WTC11 (cell line): ENCODE results near the gene SPTY2D1. TPM values are rescaled to one million over a fixed set of nuclear protein-coding genes. Genes with fewer than 3 reads are reported as not detected.

ENCODE experiments used
- ATAC-seq: fragments of 200-7000 bp; cut with Tn5 transposase; 2 replicates; pipeline ENCODE4 v1.10.0; 2021; ENCODE audit warnings: mild to moderate bottlenecking, moderate library complexity
- CTCF ChIA-PET: fragments of 300-600 bp; sonication (Branson Sonifier 250); formaldehyde crosslinking; loops from one replicate; lab custom pipeline; 2021; ENCODE audit warnings: antibody characterized with exemption; lab: Charles Lee
- POLR2A ChIA-PET: fragments of 350-600 bp; sonication (Branson Sonifier 250); formaldehyde crosslinking; loops from one replicate; lab custom pipeline; 2021; ENCODE audit warnings: antibody characterized with exemption; lab: Charles Lee
- DNase-seq: peaks from one replicate; pipeline ENCODE4 v3.0.0; 2021; ENCODE audit warnings: low spot score
- H3K27ac Mint-ChIP-seq: 2 replicates; pipeline ENCODE4 v1.8.0; 2021; ENCODE audit warnings: mixed read lengths
- H3K27me3 Mint-ChIP-seq: 2 replicates; pipeline ENCODE4 v1.8.0; 2021; ENCODE audit warnings: low read depth, mild to moderate bottlenecking, moderate library complexity, mixed read lengths
- H3K36me3 Mint-ChIP-seq: 2 replicates; pipeline ENCODE4 v1.8.0; 2021; ENCODE audit warnings: mixed read lengths
- H3K4me1 Mint-ChIP-seq: 2 replicates; pipeline ENCODE4 v1.8.0; 2022; ENCODE audit warnings: mixed read lengths
- H3K4me3 Mint-ChIP-seq: 2 replicates; pipeline ENCODE4 v1.8.0; 2021; ENCODE audit warnings: mild to moderate bottlenecking, moderate library complexity, mixed read lengths
- H3K9me3 Mint-ChIP-seq: 2 replicates; pipeline ENCODE4 v1.8.0; 2021; ENCODE audit warnings: mixed read lengths
- ARID4B ChIP-seq: sonication (generic); formaldehyde crosslinking; IDR thresholded peaks from 2 replicates; pipeline ENCODE4 v1.8.0; 2023; ENCODE audit warnings: missing genetic modification reagents, mild to moderate bottlenecking, borderline replicate concordance
- ATF2 ChIP-seq: sonication (generic); formaldehyde crosslinking; IDR thresholded peaks from 2 replicates; pipeline ENCODE4 v1.8.1; 2022; ENCODE audit warnings: low read depth, missing genetic modification reagents, borderline replicate concordance
- CREB1 ChIP-seq: sonication (generic); formaldehyde crosslinking; IDR thresholded peaks from 2 replicates; pipeline ENCODE4 v1.8.0; 2023; ENCODE audit warnings: mild to moderate bottlenecking, missing genetic modification reagents
- FOXJ3 ChIP-seq: sonication (generic); formaldehyde crosslinking; IDR thresholded peaks from 2 replicates; pipeline ENCODE4 v1.9.0; 2021; ENCODE audit warnings: missing genetic modification reagents, mild to moderate bottlenecking, borderline replicate concordance
- GRHL2 ChIP-seq: fragments of 250-450 bp; sonication (Bioruptor Pico); IDR thresholded peaks from 2 replicates; pipeline ENCODE4 v1.8.0; 2022; ENCODE audit warnings: mild to moderate bottlenecking, moderate library complexity; ENCODE audit not compliant: insufficient replicate concordance, severe bottlenecking
- KAT7 ChIP-seq: sonication (generic); formaldehyde crosslinking; IDR thresholded peaks from 2 replicates; pipeline ENCODE4 v1.8.1; 2023; ENCODE audit warnings: missing genetic modification reagents, mild to moderate bottlenecking, borderline replicate concordance
- MAX ChIP-seq: sonication (generic); formaldehyde crosslinking; IDR thresholded peaks from 2 replicates; pipeline ENCODE4 v1.8.0; 2022; ENCODE audit warnings: mild to moderate bottlenecking, missing genetic modification reagents
- MXD4 ChIP-seq: fragments of 250-450 bp; sonication (Bioruptor Pico); IDR thresholded peaks from 2 replicates; pipeline ENCODE4 v1.8.0; 2021; ENCODE audit warnings: mild to moderate bottlenecking, moderate library complexity, borderline replicate concordance
- MYBL2 ChIP-seq: sonication (generic); formaldehyde crosslinking; IDR thresholded peaks from 2 replicates; pipeline ENCODE4 v1.8.1; 2023; ENCODE audit warnings: mild to moderate bottlenecking, moderate library complexity, missing genetic modification reagents
- NFATC4 ChIP-seq: fragments of 250-450 bp; sonication (Bioruptor Pico); IDR thresholded peaks from 2 replicates; pipeline ENCODE4 v1.9.0; 2021; ENCODE audit warnings: mild to moderate bottlenecking
- NFE2L1 ChIP-seq: sonication (generic); formaldehyde crosslinking; IDR thresholded peaks from 2 replicates; pipeline ENCODE4 v1.8.1; 2023; ENCODE audit warnings: missing genetic modification reagents
- RORB ChIP-seq: fragments of 250-450 bp; sonication (Bioruptor Pico); IDR thresholded peaks from 2 replicates; pipeline ENCODE4 v1.9.0; 2021; ENCODE audit warnings: mild to moderate bottlenecking
- SMAD3 ChIP-seq: sonication (generic); formaldehyde crosslinking; IDR thresholded peaks from 2 replicates; pipeline ENCODE4 v1.8.0; 2022; ENCODE audit warnings: missing genetic modification reagents, mild to moderate bottlenecking, borderline replicate concordance
- SMAD4 ChIP-seq: sonication (generic); formaldehyde crosslinking; IDR thresholded peaks from 2 replicates; pipeline ENCODE4 v1.8.0; 2022; ENCODE audit warnings: mild to moderate bottlenecking, missing genetic modification reagents
- STAT6 ChIP-seq: sonication (generic); formaldehyde crosslinking; conservative IDR thresholded peaks from 2 replicates; pipeline ENCODE4 v1.8.1; 2023; ENCODE audit warnings: mild to moderate bottlenecking, low read depth, missing genetic modification reagents, moderate library complexity
- TCF7 ChIP-seq: sonication (generic); formaldehyde crosslinking; IDR thresholded peaks from 2 replicates; pipeline ENCODE4 v1.8.0; 2022; ENCODE audit warnings: mild to moderate bottlenecking, low read depth, missing genetic modification reagents, moderate library complexity
- TEAD4 ChIP-seq: sonication (generic); formaldehyde crosslinking; IDR thresholded peaks from 2 replicates; pipeline ENCODE4 v1.8.0; 2022; ENCODE audit warnings: mild to moderate bottlenecking, missing genetic modification reagents
- USF2 ChIP-seq: sonication (generic); formaldehyde crosslinking; IDR thresholded peaks from 2 replicates; pipeline ENCODE4 v1.8.1; 2023; ENCODE audit warnings: mild to moderate bottlenecking, missing genetic modification reagents, moderate library complexity
- ZNF425 ChIP-seq: fragments of 250-450 bp; sonication (Bioruptor Pico); conservative IDR thresholded peaks from 2 replicates; pipeline ENCODE4 v1.9.0; 2021; ENCODE audit warnings: mild to moderate bottlenecking
- total RNA-seq: library from RNA; stranded (reverse); gene quantifications from 3 replicates; pipeline ENCODE4 v1.2.3, GENCODE V29; 2021

SPTY2D1 gene
- total RNA-seq, 1 experiment from 2014 or later, result 14.3 TPM

- TF ChIP-seq NFATC4 (CRISPR knock-in tag) (no peak), FOXJ3 (CRISPR knock-in tag) (no peak), TEAD4 (no peak), STAT6 (CRISPR knock-in tag) (no peak), NFE2L1 (CRISPR knock-in tag) (no peak), MXD4 (CRISPR knock-in tag) (no peak), ZNF425 (CRISPR knock-in tag) (no peak), GRHL2 (CRISPR knock-in tag) (no peak), RORB (no peak), SMAD4 (CRISPR knock-in tag) (no peak), ARID4B (CRISPR knock-in tag) (no peak)
These were observed 19.5 kb downstream of the SPTY2D1 start (continued) for GRCh38 chr11:18614667-18615066.

- no peaks in the 10 kb centered on the region for H3K27me3 Mint-ChIP-seq
- TF ChIP-seq ATF2 (CRISPR knock-in tag) (no peak), MYBL2 (CRISPR knock-in tag) (no peak), USF2 (no peak), CREB1 (CRISPR knock-in tag) (no peak), SMAD3 (CRISPR knock-in tag) (no peak), ZNF425 (CRISPR knock-in tag) (no peak), TEAD4 (no peak), TCF7 (CRISPR knock-in tag) (no peak), MAX (CRISPR knock-in tag) (no peak), KAT7 (CRISPR knock-in tag) (no peak)
- DNase-seq (no peak), ATAC-seq (no peak)
- peaks cover 1% of the 10 kb centered on the region for H3K4me1 Mint-ChIP-seq
- CTCF ChIA-PET, result no interaction called here
- POLR2A ChIA-PET, result no interaction called here
- H3K4me3 Mint-ChIP-seq, result no peak overlapping the region
- H3K9me3 Mint-ChIP-seq, result no peaks in the 10 kb centered on the region
- peaks cover 38% of the 10 kb centered on the region for H3K36me3 Mint-ChIP-seq
- no peak overlapping the region for H3K27ac Mint-ChIP-seq
These were observed 21.7 kb downstream of the SPTY2D1 start for GRCh38 chr11:18612394-18612793.
